ENCODE data around the gene NR2E3.

NR2E3 gene

GRCh38 chr15:71804695-71805470 is 5.5 kb upstream of the NR2E3 start:
- TF ChIP-seq L3MBTL2 (conservative IDR thresholded peaks at IDR 0.05) (no peak), ARNT (IDR thresholded peaks at IDR 0.05) (no peak), SP1 (IDR thresholded peaks at IDR 0.05) (no peak), PKNOX1 (IDR thresholded peaks at IDR 0.05) (0 out of 2 replicates have a peak, but pooled peaks have one; percentile 12), CTBP1 (IDR thresholded peaks at IDR 0.05; ENCODE audit: borderline replicate concordance) (no peak), FOXK2 (IDR thresholded peaks at IDR 0.05) (no peak)
- ChIA-PET CTCF (interaction anchor here (0.9 to 2.2 kb wide), 5 partner anchors 52 to 351 kb away, joined by 3 to 8 read pairs (median 6); no protein-coding TSS in a partner anchor), POLR2A (no interaction called here)
- DNase-seq (ENCODE audit: extremely low spot score), result no peak

GRCh38 chr15:71806452-71806931 is 3.9 kb upstream of the NR2E3 start:
- CTCF ChIA-PET, result interaction anchor here (0.7 to 1.5 kb wide), 2 partner anchors 25 to 63 kb away, joined by 4 read pairs; no protein-coding TSS in a partner anchor
- TF ChIP-seq ARNT (IDR thresholded peaks at IDR 0.05) (no peak), FOXA1 (IDR thresholded peaks at IDR 0.05) (no peak), LEF1 (IDR thresholded peaks at IDR 0.05; ENCODE audit: borderline replicate concordance) (no peak), SP1 (IDR thresholded peaks at IDR 0.05) (no peak), FOXM1 (IDR thresholded peaks at IDR 0.05; ENCODE audit: borderline replicate concordance) (no peak), PKNOX1 (IDR thresholded peaks at IDR 0.05) (no peak), CTBP1 (IDR thresholded peaks at IDR 0.05; ENCODE audit: borderline replicate concordance) (no peak), HDGF (IDR thresholded peaks at IDR 0.05; ENCODE audit: borderline replicate concordance) (no peak), L3MBTL2 (conservative IDR thresholded peaks at IDR 0.05) (no peak), FOXK2 (IDR thresholded peaks at IDR 0.05) (no peak), BHLHE40 (IDR thresholded peaks at IDR 0.05; ENCODE audit: borderline replicate concordance) (no peak), NFRKB (IDR thresholded peaks at IDR 0.05) (no peak), SUZ12 (IDR thresholded peaks at IDR 0.05) (no peak), ELF4 (IDR thresholded peaks at IDR 0.05) (no peak), ZNF384 (IDR thresholded peaks at IDR 0.05) (no peak), TARDBP (IDR thresholded peaks at IDR 0.05) (no peak)
- no peak for DNase-seq (ENCODE audit: extremely low spot score)
- POLR2A ChIA-PET, result no interaction called here

GRCh38 chr15:71807125-71807629 is 3.2 kb upstream of the NR2E3 start:
- no peak for DNase-seq (ENCODE audit: extremely low spot score)
- CTCF ChIA-PET, result interaction anchor here (0.7 to 1.5 kb wide), 2 partner anchors 26 to 64 kb away, joined by 4 read pairs; no protein-coding TSS in a partner anchor
- POLR2A ChIA-PET, result no interaction called here
- TF ChIP-seq FOXM1 (IDR thresholded peaks at IDR 0.05; ENCODE audit: borderline replicate concordance), result no peak
- no peak for TF ChIP-seq CTBP1 (IDR thresholded peaks at IDR 0.05; ENCODE audit: borderline replicate concordance)
- TF ChIP-seq ARNT (IDR thresholded peaks at IDR 0.05), result no peak
- TF ChIP-seq PKNOX1 (IDR thresholded peaks at IDR 0.05), result no peak

GRCh38 chr15:71807691-71808091 is 2.7 kb upstream of the NR2E3 start:
- POLR2A ChIA-PET, result no interaction called here
- CTCF ChIA-PET, result no interaction called here
- DNase-seq (ENCODE audit: extremely low spot score), result no peak
- TF ChIP-seq ZNF384 (IDR thresholded peaks at IDR 0.05), result no peak

- no peak for TF ChIP-seq TARDBP (IDR thresholded peaks at IDR 0.05)
- no peak for TF ChIP-seq HDGF (IDR thresholded peaks at IDR 0.05; ENCODE audit: borderline replicate concordance)
- no peak for TF ChIP-seq ELF4 (IDR thresholded peaks at IDR 0.05)
- no peak for TF ChIP-seq LEF1 (IDR thresholded peaks at IDR 0.05; ENCODE audit: borderline replicate concordance)
- TF ChIP-seq BHLHE40 (IDR thresholded peaks at IDR 0.05; ENCODE audit: borderline replicate concordance), result no peak
- no peak for TF ChIP-seq NFRKB (IDR thresholded peaks at IDR 0.05)
- no peak for TF ChIP-seq FOXM1 (IDR thresholded peaks at IDR 0.05; ENCODE audit: borderline replicate concordance)
- no peak for TF ChIP-seq FOXK2 (IDR thresholded peaks at IDR 0.05)
- TF ChIP-seq FOXA1 (IDR thresholded peaks at IDR 0.05), result no peak
- no peak for TF ChIP-seq SP1 (IDR thresholded peaks at IDR 0.05)
- no peak for TF ChIP-seq L3MBTL2 (conservative IDR thresholded peaks at IDR 0.05)
- no peak for TF ChIP-seq SUZ12 (IDR thresholded peaks at IDR 0.05)
- no peak for TF ChIP-seq ARNT (IDR thresholded peaks at IDR 0.05)
- TF ChIP-seq PKNOX1 (IDR thresholded peaks at IDR 0.05), result no peak
- TF ChIP-seq ZNF384 (IDR thresholded peaks at IDR 0.05), result no peak
- POLR2A ChIA-PET, result no interaction called here
- DNase-seq (ENCODE audit: extremely low spot score), result no peak
- CTCF ChIA-PET, result interaction anchor here (0.6 kb wide), 1 partner anchor 628 kb away, joined by 3 read pairs; no protein-coding TSS in a partner anchor
These were observed 1.9 kb upstream of the NR2E3 start for GRCh38 chr15:71808311-71809020.
